Astrocyte (in vitro differentiated cells and primary cell): Measurements from ENCODE around the gene C3.

Experiments
- CTCF ChIP-seq: IDR thresholded peaks from 2 replicates; pipeline ENCODE4 v1.5.1; 2011; ENCODE audit warnings: low read depth, mild to moderate bottlenecking, inconsistent platforms, low read length, moderate library complexity; ENCODE audit not compliant: insufficient read depth
- EZH2 ChIP-seq: IDR thresholded peaks from 2 replicates; pipeline ENCODE4 v1.6.1; 2012; ENCODE audit warnings: mild to moderate bottlenecking, low read length, inconsistent platforms; ENCODE audit not compliant: insufficient read depth

GRCh38 chr19:6718741-6719539, 1.5 kb downstream of the C3 start:
- TF ChIP-seq CTCF (no peak), EZH2 (no peak)
